HG02938 (cell line): Measurements from ENCODE around the gene TPM3.
"Not testable (repeated sequence)": the region's sequence is repeated elsewhere in the genome, so short reads cannot be mapped to it uniquely, and the experiment has no call there.

Experiments used
- ATAC-seq: cut with Tn5 transposase; IDR thresholded peaks from one replicate; pipeline ENCODE4 v1.9.1; 2021; ENCODE audit warnings: mild to moderate bottlenecking, moderate library complexity; ENCODE audit not compliant: unreplicated experiment

Gene TPM3

DNA sequence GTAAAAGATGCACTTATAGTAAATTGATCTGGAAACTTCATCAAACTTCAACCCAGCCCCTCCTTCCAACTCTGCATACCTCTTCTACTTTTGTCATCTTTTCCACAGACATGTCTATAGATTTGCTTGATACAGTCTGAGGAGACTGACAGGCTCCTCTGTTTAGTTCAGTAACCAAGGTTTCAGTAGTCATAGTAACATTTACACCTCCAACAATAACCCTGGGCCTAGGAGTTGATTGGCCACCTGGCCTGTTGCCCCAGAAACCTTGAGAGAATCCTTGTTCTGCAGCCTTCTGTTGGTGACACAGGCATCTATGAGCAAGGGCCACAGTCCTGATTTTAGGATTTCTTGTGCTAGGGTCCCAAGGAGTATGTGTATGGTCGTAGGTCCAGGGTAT lies 14.3 kb upstream of the TPM3 start, which contains the start of gene CFAP141:
Gene CFAP141, minus strand, starts transcription at position 138 of the 400 bp plus-strand sequence. Its CDS starts 26 bp downstream, at position 112.
- ATAC-seq: no peak

- ATAC-seq: not testable (repeated sequence)
These were observed 13.9 kb upstream of the TPM3 start for GRCh38 chr1:154205778-154206177.

DNA sequence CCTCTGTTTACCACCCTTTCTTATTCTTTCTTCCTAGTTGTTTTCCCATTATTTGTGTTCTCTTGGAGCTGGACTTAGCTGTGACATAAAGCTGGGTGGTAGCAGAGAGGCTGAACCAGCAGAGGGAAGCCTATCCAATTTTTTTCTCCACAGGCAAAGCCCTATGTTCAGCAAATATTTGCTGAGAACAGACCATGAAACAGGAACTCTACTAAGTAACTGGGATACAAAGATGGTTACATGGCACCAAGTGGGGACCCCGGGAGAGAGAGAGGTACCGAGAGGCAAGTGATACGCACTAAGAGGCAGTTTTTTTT lies 7.6 kb upstream of the TPM3 start:
- ATAC-seq: no peak

- no peak for ATAC-seq
These were observed 7.1 kb upstream of the TPM3 start for GRCh38 chr1:154198756-154199562.

GRCh38 chr1:154193821-154194220 lies 1.9 kb upstream of the TPM3 start:
- ATAC-seq: no peak

DNA sequence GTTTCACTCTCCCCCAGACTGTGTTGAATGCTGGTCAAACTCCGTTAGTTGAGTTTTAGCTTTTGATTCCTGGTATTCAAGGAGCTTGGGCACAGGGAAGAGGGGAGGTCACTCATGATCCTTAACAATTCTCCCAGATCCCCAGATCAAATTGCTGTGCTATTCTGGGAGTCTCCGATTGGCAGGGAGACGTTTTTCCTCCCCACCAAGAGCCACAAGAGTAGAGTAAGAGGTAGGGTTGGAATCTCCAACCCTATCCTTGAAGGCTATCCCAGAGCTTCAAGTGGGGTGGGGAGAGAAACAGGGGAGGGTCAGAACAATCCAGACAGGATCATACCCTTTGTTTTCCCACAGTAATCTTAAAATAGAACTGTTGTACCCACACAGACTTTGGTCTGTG lies 576 bp upstream of the TPM3 start:
- no peak for ATAC-seq

DNA sequence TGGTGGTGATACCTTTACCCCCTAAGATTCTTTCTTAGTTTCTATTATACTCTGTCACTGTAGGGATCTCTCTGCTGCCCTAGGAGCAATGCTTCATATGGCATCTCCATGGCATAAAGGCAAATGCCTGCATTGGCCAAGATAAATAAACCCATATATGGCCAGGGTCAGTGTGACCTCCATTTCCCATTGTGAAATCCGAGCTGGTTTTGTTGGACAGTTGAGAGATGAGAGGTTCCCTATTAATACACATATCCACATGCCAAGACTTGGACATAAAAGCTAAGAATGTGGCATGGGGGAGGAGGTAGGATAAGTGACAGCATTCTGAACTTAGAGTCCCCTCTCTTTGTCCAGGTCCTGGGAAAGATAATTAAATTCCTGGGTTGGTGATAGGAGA lies 1.4 kb downstream of the TPM3 start:
- no peak for ATAC-seq

- ATAC-seq: no peak
These were observed 4.9 kb downstream of the TPM3 start for GRCh38 chr1:154186852-154187501.

DNA sequence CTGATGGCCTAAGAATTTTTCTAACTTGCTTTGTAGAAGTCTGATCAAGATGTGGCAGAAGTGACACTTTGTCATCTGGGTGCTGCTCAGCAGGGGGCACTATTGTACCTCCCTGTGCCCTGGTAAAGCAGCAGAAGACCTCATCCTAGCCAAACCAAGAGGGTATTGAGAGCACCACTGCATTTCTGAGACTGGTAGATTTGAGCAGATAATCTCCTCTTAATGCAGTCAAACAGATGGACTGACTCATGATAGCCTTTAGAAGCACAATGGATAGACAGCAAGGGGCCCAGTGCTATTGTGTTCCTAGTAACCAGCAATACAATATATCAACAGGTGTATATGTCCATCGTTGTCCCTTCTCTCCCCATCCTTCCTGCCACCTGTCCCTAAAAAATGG lies 5.7 kb downstream of the TPM3 start:
- no peak for ATAC-seq

DNA sequence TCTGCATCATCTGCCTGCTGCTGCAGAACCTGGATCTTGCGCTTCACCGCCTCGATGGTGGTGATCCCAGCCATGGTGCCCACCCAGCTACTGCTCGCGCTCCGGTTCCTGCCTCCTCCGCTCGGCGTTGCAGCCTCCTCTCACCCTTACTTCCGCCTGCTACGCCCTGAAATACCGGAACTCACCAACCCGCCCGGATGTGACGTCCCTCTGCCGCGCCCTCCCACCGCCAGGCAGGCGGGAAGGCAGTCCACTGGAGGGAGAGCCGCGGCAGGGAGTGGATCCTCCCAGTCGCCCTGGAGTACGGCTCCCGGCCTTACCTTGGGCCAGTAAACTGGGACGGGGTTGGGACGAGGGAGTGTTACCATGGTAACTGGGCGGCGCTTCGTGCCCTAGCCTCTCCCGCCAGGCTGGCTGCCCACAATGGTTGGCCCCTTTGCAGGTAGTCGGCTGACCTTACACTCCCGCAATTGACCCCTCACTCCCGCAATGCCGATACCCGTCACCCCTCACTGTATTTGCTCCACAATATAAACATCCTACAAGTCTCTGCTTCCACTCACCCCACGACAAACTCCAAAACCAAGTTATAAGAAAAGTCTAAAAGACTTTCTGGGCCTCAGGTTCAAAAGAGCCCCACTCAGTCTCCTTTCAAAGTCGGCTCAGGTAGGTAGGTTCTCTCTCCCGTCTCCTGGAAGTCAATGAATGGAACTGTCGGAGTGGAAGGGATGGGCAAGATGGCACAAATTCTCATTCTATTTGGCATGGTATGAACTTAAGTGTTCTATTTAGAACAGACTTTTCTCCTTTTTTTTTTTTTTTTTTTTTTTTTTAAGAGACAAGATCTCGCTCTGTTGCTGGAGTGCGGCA lies 8.6 kb downstream of the TPM3 start:
- ATAC-seq: peak; percentile 67

GRCh38 chr1:154182344-154183045 lies 9.4 kb downstream of the TPM3 start:
- peak; percentile 21 for ATAC-seq

GRCh38 chr1:154181944-154182343 lies 10.0 kb downstream of the TPM3 start:
- peak; percentile 42 for ATAC-seq

GRCh38 chr1:154179946-154180687 lies 11.8 kb downstream of the TPM3 start:
- no peak for ATAC-seq

DNA sequence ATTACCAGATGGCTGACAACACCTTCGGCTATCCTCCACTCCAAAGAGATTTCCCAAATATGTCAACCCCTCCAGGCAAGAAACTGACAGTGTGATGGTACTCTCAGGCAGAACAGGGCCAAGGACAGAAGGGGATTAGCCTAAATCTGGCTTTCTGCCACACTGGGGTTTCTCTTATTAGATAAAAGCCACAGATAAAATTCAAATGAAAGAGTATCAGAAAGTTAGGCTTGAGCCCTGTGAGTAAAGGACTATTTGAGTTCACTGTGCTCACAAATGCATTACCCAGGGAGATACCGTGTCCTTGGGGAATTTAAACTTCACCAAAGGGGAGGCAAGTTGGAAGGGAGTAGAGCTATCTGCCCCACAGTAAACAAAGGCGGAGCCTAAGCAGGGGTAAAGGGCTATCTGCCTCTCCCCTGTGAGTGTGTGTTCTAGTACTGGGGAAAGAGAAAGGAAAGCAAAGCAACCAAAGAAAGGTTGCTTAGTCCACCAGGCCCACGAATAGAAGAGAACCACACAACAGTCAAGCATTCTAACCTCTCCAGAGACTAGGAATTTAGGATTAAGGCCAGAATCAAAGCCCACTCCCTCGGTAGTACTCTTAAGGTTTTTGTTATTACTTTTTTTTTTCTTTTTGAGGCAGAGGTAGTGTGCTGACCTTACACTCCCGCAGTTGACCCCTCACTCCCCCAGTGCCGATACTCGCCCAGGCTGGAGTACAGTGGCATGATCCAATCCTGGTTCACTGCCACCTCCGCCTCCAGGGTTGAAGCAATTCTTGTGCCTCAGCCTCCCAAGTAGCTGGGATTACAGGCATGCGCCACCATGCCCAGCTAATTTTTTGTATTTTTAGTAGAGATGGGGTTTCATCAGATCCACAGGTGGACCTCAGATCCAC lies 12.7 kb downstream of the TPM3 start:
- ATAC-seq: no peak

GRCh38 chr1:154178013-154178412 lies 13.9 kb downstream of the TPM3 start:
- no peak for ATAC-seq

DNA sequence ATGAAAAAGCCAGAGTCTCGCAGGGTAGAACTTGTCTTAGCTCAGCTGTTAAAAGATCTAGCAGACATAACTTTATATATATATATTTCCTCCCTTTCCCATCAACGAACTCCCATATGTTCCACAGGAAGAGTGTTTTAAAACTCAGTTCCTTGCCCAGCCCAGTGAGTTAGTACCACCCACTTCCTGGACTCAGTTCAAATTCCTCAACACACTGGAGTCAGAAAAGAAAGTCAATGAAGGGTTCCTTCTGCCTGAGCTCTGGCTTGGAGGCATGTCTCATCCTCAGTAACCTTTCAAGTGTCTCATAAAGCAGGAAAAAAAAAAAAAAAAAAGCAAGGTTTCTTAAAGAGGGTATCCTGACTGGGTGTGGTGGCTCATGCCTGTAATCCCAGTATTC lies 15.6 kb downstream of the TPM3 start:
- no peak for ATAC-seq

DNA sequence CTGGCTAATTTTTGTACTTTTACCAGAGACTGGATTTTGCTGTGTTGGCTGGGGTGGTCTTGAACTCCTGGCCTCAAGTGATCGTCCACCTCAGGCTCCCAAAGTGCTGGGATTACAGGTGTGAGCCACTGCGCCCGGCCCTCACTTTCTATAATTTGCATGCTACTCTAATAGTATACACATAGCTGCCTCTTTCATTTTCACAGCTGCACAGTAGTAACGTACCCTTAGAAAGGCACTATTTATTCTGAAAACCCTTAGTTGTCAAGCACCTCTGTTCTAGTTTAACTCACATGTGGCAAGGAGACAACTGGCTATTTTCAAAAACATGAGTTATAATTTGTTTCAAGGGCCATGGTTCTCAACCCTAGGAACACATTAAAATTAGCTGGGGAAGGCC lies 17.2 kb downstream of the TPM3 start:
- no peak for ATAC-seq

DNA sequence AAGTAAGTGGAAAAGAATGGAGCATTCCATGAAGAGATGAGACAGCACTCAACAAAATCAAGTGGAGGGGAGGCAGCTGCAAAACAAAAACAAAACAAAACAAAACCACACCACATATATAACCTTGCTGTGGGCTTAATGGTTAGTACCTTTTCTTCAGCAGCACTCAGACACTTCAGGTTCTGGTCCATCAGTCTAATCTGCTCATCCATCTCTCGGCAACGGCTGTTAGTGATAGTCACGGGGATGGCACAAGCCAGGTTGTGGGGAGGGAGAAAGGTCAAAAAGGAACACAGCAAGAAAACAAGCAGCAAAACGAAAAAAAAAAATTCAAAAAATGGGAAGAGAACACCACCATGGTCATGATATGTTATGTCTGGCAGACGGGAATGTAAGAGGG lies 20.0 kb downstream of the TPM3 start:
- ATAC-seq: no peak

DNA sequence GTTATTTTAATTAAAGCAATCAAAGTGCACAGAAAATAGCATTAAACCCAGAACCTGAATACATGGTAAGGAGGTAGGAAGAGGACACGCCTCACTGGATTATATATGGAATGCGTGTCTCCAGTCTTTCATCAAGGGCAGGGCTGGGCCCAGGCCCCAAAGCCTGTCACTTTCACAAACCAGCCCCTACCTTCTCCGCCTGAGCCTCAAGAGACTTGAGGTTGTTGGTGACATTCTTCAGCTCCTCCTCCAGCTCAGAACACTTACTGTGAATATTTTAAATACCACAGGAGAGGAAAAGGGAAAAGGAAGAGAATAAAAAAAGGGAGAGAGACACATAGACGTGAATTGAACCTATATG lies 20.7 kb downstream of the TPM3 start:
- no peak for ATAC-seq
